HFF-Myc (cell line): ENCODE measurements around the gene COA5.
"Not testable (repeated sequence)": the region's sequence is repeated elsewhere in the genome, so short reads cannot be mapped to it uniquely, and the experiment has no call there.

Source experiments
- DNase-seq: peaks from one replicate; pipeline ENCODE4 v3.0.0-alpha.2; 2011; ENCODE audit warnings: low read depth; ENCODE audit errors: extremely low read depth
- H3K4me3 ChIP-seq: replicated peaks from 2 replicates; pipeline ENCODE4 v1.5.1; 2011; ENCODE audit warnings: low read depth, mild to moderate bottlenecking, control low read depth, low read length
- CTCF ChIP-seq: IDR thresholded peaks from 2 replicates; pipeline ENCODE4 v1.5.1; 2012; ENCODE audit warnings: mild to moderate bottlenecking, low read depth, low read length, control low read depth; ENCODE audit errors: missing control alignments

Gene COA5

GRCh38 chr2:98607104-98607503 is 1.2 kb downstream of the COA5 start:
- H3K4me3 ChIP-seq = peak overlapping the region; percentile 78
- TF ChIP-seq CTCF = no peak
- no peak for DNase-seq

- no peak for DNase-seq
- no peak for TF ChIP-seq CTCF
- H3K4me3 ChIP-seq = no peak overlapping the region
Observed at GRCh38 chr2:98606431-98606830, 1.9 kb downstream of the COA5 start.

- no peak overlapping the region for H3K4me3 ChIP-seq
- DNase-seq = no peak
- no peak for TF ChIP-seq CTCF
Observed at GRCh38 chr2:98605076-98605475, 3.2 kb downstream of the COA5 start.

- no peak for TF ChIP-seq CTCF
- H3K4me3 ChIP-seq = no peak overlapping the region
- DNase-seq = no peak
Observed at GRCh38 chr2:98604547-98604946, 3.8 kb downstream of the COA5 start.

GRCh38 chr2:98601532-98602132 is 6.7 kb downstream of the COA5 start:
- DNase-seq = no peak
- H3K4me3 ChIP-seq = no peak overlapping the region
- TF ChIP-seq CTCF = peak; percentile 57

GRCh38 chr2:98598781-98599428 is 9.4 kb downstream of the COA5 start:
- no peak overlapping the region for H3K4me3 ChIP-seq
- DNase-seq = no peak
- no peak for TF ChIP-seq CTCF

GRCh38 chr2:98594665-98595064 is 13.6 kb downstream of the COA5 start:
- not testable (repeated sequence) for H3K4me3 ChIP-seq, DNase-seq
